Measurements from ENCODE around the gene HTRA3. TPM values are rescaled to one million over a fixed set of nuclear protein-coding genes. Genes with fewer than 3 reads are reported as not detected.
A peak's percentile ranks its signal among the peaks of the same experiment; 100 is the strongest.

HTRA3 gene
- total RNA-seq, 1 donor: 0.86 TPM

GRCh38 chr4:8316911-8317351 lies 47.4 kb downstream of the HTRA3 start:
- H3K4me3 ChIP-seq (ENCODE audit: low read depth, low read length): no peak overlapping the region
- no peak for DNase-seq (ENCODE audit: low read depth)
- TF ChIP-seq, protein P1, sequence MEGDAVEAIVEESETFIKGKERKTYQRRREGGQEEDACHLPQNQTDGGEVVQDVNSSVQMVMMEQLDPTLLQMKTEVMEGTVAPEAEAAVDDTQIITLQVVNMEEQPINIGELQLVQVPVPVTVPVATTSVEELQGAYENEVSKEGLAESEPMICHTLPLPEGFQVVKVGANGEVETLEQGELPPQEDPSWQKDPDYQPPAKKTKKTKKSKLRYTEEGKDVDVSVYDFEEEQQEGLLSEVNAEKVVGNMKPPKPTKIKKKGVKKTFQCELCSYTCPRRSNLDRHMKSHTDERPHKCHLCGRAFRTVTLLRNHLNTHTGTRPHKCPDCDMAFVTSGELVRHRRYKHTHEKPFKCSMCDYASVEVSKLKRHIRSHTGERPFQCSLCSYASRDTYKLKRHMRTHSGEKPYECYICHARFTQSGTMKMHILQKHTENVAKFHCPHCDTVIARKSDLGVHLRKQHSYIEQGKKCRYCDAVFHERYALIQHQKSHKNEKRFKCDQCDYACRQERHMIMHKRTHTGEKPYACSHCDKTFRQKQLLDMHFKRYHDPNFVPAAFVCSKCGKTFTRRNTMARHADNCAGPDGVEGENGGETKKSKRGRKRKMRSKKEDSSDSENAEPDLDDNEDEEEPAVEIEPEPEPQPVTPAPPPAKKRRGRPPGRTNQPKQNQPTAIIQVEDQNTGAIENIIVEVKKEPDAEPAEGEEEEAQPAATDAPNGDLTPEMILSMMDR (IDR thresholded peaks at IDR 0.05; ENCODE audit: insufficient read depth, low read depth, low read length): no peak

DNA sequence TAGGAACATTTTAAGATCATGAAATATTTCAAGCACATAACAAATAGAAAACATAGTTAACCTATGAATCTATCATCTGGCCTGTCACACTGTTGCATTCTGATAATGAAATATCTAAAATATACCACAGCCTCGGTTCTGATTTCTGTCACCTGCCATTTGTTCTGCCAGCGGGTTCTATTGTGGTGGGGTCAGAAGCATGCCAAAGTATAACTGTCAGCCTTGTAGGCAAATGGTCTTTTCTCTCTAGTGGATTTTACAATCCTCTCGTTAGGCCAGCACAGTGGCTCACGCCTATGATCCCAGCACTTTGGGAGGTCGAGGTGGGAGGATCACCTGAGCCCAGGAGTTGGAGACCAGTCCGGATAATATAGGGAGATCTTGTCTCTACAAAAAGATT lies 47.9 kb downstream of the HTRA3 start:
- TF ChIP-seq, protein P1 (IDR thresholded peaks at IDR 0.05; ENCODE audit: insufficient read depth, low read depth, low read length): no peak
- no peak overlapping the region for H3K4me3 ChIP-seq (ENCODE audit: low read depth, low read length)
- DNase-seq (ENCODE audit: low read depth): no peak

DNA sequence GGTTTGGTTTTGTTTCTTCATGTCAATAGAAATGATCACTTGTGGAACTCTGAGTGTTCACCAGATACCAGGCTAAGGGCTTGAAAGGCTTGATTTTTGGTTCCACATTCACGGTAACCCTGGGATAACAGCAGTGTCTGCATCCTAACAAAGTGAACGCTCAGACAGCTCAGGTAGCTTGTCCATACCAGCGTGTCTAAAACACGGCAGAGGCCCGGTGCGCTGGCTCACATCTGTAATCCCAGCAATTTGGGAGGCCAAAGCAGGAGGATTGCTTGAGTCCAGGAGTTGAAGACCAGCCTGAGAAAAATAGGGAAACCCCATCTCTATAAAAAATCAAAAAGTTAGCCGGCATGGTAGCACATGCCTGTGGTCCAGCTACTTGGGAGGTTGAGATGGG lies 49.0 kb downstream of the HTRA3 start:
- TF ChIP-seq, protein P1 (IDR thresholded peaks at IDR 0.05; ENCODE audit: insufficient read depth, low read depth, low read length): no peak
- H3K4me3 ChIP-seq (ENCODE audit: low read depth, low read length): no peak overlapping the region
- DNase-seq (ENCODE audit: low read depth): no peak

GRCh38 chr4:8319061-8319460 lies 49.5 kb downstream of the HTRA3 start:
- H3K4me3 ChIP-seq (ENCODE audit: low read depth, low read length): no peak overlapping the region
- TF ChIP-seq, protein P1 (IDR thresholded peaks at IDR 0.05; ENCODE audit: insufficient read depth, low read depth, low read length): no peak
- DNase-seq (ENCODE audit: low read depth): no peak

GRCh38 chr4:8319731-8320385 lies 50.3 kb downstream of the HTRA3 start:
- H3K4me3 ChIP-seq (ENCODE audit: low read depth, low read length): no peak overlapping the region
- TF ChIP-seq, protein P1 (IDR thresholded peaks at IDR 0.05; ENCODE audit: insufficient read depth, low read depth, low read length): no peak
- DNase-seq (ENCODE audit: low read depth): no peak

GRCh38 chr4:8320386-8320750 lies 50.8 kb downstream of the HTRA3 start:
- no peak for DNase-seq (ENCODE audit: low read depth)
- no peak overlapping the region for H3K4me3 ChIP-seq (ENCODE audit: low read depth, low read length)
- TF ChIP-seq, protein P1 (IDR thresholded peaks at IDR 0.05; ENCODE audit: insufficient read depth, low read depth, low read length): peak; percentile 41

GRCh38 chr4:8321220-8321619 lies 51.7 kb downstream of the HTRA3 start:
- H3K4me3 ChIP-seq (ENCODE audit: low read depth, low read length): no peak overlapping the region
- TF ChIP-seq, protein P1 (IDR thresholded peaks at IDR 0.05; ENCODE audit: insufficient read depth, low read depth, low read length): no peak
- no peak for DNase-seq (ENCODE audit: low read depth)

Measured in fibroblast of villous mesenchyme (primary cell).